Measurements from ENCODE around the gene KRT79. TPM values are rescaled to one million over a fixed set of nuclear protein-coding genes. Genes with fewer than 3 reads are reported as not detected.
A peak's percentile ranks its signal among the peaks of the same experiment; 100 is the strongest.

Gene KRT79
- total RNA-seq, 1 experiment from 2014 or later = not detected

- in situ Hi-C loops (cut with HindIII; ENCODE audit: low pct_unique_long_range_greater_than_20kb, low sequenced_read_pairs) = loop anchor here (25.0 kb wide), 1 partner anchor 153 kb away; no protein-coding TSS in a partner anchor
- no peak for DNase-seq (ENCODE audit: low read depth, low spot score)
Measured at GRCh38 chr12:52790427-52791270, 43.5 kb downstream of the KRT79 start.

- DNase-seq (ENCODE audit: low read depth, low spot score) = no peak
- in situ Hi-C loops (cut with HindIII; ENCODE audit: low pct_unique_long_range_greater_than_20kb, low sequenced_read_pairs) = loop anchor here (25.0 kb wide), 1 partner anchor 153 kb away; no protein-coding TSS in a partner anchor
Measured at GRCh38 chr12:52789637-52790426, 44.3 kb downstream of the KRT79 start.

GRCh38 chr12:52788876-52789636, 45.1 kb downstream of the KRT79 start:
- no peak for DNase-seq (ENCODE audit: low read depth, low spot score)
- in situ Hi-C loops (cut with HindIII; ENCODE audit: low pct_unique_long_range_greater_than_20kb, low sequenced_read_pairs) = loop anchor here (25.0 kb wide), 1 partner anchor 152 kb away; no protein-coding TSS in a partner anchor

- DNase-seq (ENCODE audit: low read depth, low spot score) = no peak
- in situ Hi-C loops (cut with HindIII; ENCODE audit: low pct_unique_long_range_greater_than_20kb, low sequenced_read_pairs) = loop anchor here (25.0 kb wide), 1 partner anchor 151 kb away; no protein-coding TSS in a partner anchor
Measured at GRCh38 chr12:52788192-52788875, 45.8 kb downstream of the KRT79 start.

GRCh38 chr12:52787324-52788191, 46.6 kb downstream of the KRT79 start:
- DNase-seq (ENCODE audit: low read depth, low spot score) = peak; percentile 4
- in situ Hi-C loops (cut with HindIII; ENCODE audit: low pct_unique_long_range_greater_than_20kb, low sequenced_read_pairs) = loop anchor here (25.0 kb wide), 1 partner anchor 150 kb away; no protein-coding TSS in a partner anchor

- in situ Hi-C loops (cut with HindIII; ENCODE audit: low pct_unique_long_range_greater_than_20kb, low sequenced_read_pairs) = loop anchor here (25.0 kb wide), 1 partner anchor 148 kb away; no protein-coding TSS in a partner anchor
- DNase-seq (ENCODE audit: low read depth, low spot score) = no peak
Measured at GRCh38 chr12:52784909-52785308, 49.2 kb downstream of the KRT79 start.

GRCh38 chr12:52783563-52784316, 50.4 kb downstream of the KRT79 start:
- no peak for DNase-seq (ENCODE audit: low read depth, low spot score)
- in situ Hi-C loops (cut with HindIII; ENCODE audit: low pct_unique_long_range_greater_than_20kb, low sequenced_read_pairs) = loop anchor here (25.0 kb wide), 1 partner anchor 146 kb away; no protein-coding TSS in a partner anchor

- no peak for DNase-seq (ENCODE audit: low read depth, low spot score)
- in situ Hi-C loops (cut with HindIII; ENCODE audit: low pct_unique_long_range_greater_than_20kb, low sequenced_read_pairs) = loop anchor here (25.0 kb wide), 1 partner anchor 145 kb away; no protein-coding TSS in a partner anchor
Measured at GRCh38 chr12:52782502-52782901, 51.6 kb downstream of the KRT79 start.

GRCh38 chr12:52781399-52782082, 52.6 kb downstream of the KRT79 start:
- no peak for DNase-seq (ENCODE audit: low read depth, low spot score)
- in situ Hi-C loops (cut with HindIII; ENCODE audit: low pct_unique_long_range_greater_than_20kb, low sequenced_read_pairs) = loop anchor here (25.0 kb wide), 1 partner anchor 144 kb away; no protein-coding TSS in a partner anchor

- DNase-seq (ENCODE audit: low read depth, low spot score) = no peak
- in situ Hi-C loops (cut with HindIII; ENCODE audit: low pct_unique_long_range_greater_than_20kb, low sequenced_read_pairs) = loop anchor here (25.0 kb wide), 1 partner anchor 143 kb away; no protein-coding TSS in a partner anchor
Measured at GRCh38 chr12:52779914-52780313, 54.2 kb downstream of the KRT79 start.

GRCh38 chr12:52778833-52779232, 55.3 kb downstream of the KRT79 start:
- in situ Hi-C loops (cut with HindIII; ENCODE audit: low pct_unique_long_range_greater_than_20kb, low sequenced_read_pairs) = loop anchor here (25.0 kb wide), 1 partner anchor 142 kb away; no protein-coding TSS in a partner anchor
- DNase-seq (ENCODE audit: low read depth, low spot score) = no peak

- no peak for DNase-seq (ENCODE audit: low read depth, low spot score)
- in situ Hi-C loops (cut with HindIII; ENCODE audit: low pct_unique_long_range_greater_than_20kb, low sequenced_read_pairs) = loop anchor here (25.0 kb wide), 1 partner anchor 140 kb away; no protein-coding TSS in a partner anchor
Measured at GRCh38 chr12:52777566-52777965, 56.5 kb downstream of the KRT79 start.

- in situ Hi-C loops (cut with HindIII; ENCODE audit: low pct_unique_long_range_greater_than_20kb, low sequenced_read_pairs) = loop anchor here (25.0 kb wide), 1 partner anchor 140 kb away; no protein-coding TSS in a partner anchor
- no peak for DNase-seq (ENCODE audit: low read depth, low spot score)
Measured at GRCh38 chr12:52776913-52777395, 57.2 kb downstream of the KRT79 start, which contains the start of gene KRT76. Gene KRT76, minus strand, starts transcription at chr12:52777345. Its CDS starts 54 bp downstream, at chr12:52777291.

GRCh38 chr12:52776435-52776834, 57.7 kb downstream of the KRT79 start:
- no peak for DNase-seq (ENCODE audit: low read depth, low spot score)
- in situ Hi-C loops (cut with HindIII; ENCODE audit: low pct_unique_long_range_greater_than_20kb, low sequenced_read_pairs) = loop anchor here (25.0 kb wide), 1 partner anchor 139 kb away; no protein-coding TSS in a partner anchor

All from SK-MEL-5 (cell line).